Ascending aorta (tissue), 2 donors: Measurements from ENCODE around the gene RUVBL1. TPM values are rescaled to one million over a fixed set of nuclear protein-coding genes. Genes with fewer than 3 reads are reported as not detected.
A peak's percentile ranks its signal among the peaks of the same experiment; 100 is the strongest.

Source experiments
- DNase-seq, 2 donors: peaks; one replicate each; pipeline ENCODE4 v3.0.0-alpha.2; 2019; ENCODE audit warnings: low spot score in 2 of 2
- H3K27ac ChIP-seq, 2 donors: fragments of 200-600 bp; sonication (generic); one replicate each; pipeline ENCODE4 v1.5.1; 2016 to 2017; ENCODE audit warnings: mild to moderate bottlenecking in 1 of 2
- H3K27me3 ChIP-seq: fragments of 200-600 bp; sonication (generic); one replicate; pipeline ENCODE4 v1.5.1; 2017
- H3K36me3 ChIP-seq, 2 donors: fragments of 200-600 bp; sonication (generic); one replicate each; pipeline ENCODE4 v1.5.1; 2016
- H3K4me1 ChIP-seq, 2 donors: fragments of 200-600 bp; sonication (generic); one replicate each; pipeline ENCODE4 v1.5.1; 2016 to 2017; ENCODE audit warnings: mild to moderate bottlenecking in 1 of 2
- H3K4me3 ChIP-seq, 2 donors: fragments of 200-600 bp; sonication (generic); one replicate each; pipeline ENCODE4 v1.5.1; 2016 to 2017; ENCODE audit warnings: mild to moderate bottlenecking in 1 of 2
- H3K9me3 ChIP-seq, 2 donors: fragments of 200-600 bp; sonication (generic); one replicate each; pipeline ENCODE4 v1.5.1; 2016
- CTCF ChIP-seq, 3 experiments: fragments of 200-600 bp in 2 of 3; fragments of 450-650 bp in 1 of 3; sonication (generic) in 2 of 3; IDR thresholded peaks; one replicate each; pipeline ENCODE4 v1.5.1; 2016 to 2019; ENCODE audit warnings: antibody characterized with exemption in 3 of 3, mild to moderate bottlenecking in 1 of 3, moderate library complexity in 1 of 3
- intact Hi-C: fragments of 100-400 bp; cut with DNase I; formaldehyde crosslinking; loops from one replicate; pipeline ENCODE4 v1.15.1; 2023
- total RNA-seq: library from RNA; depleted of rRNA; stranded (reverse); fragments of >200 nt; gene quantifications from one replicate; pipeline ENCODE4 v1.1.0, GENCODE V29; 2016

RUVBL1 gene
- total RNA-seq, 1 donor from 2014 or later = 10.3 TPM

DNA sequence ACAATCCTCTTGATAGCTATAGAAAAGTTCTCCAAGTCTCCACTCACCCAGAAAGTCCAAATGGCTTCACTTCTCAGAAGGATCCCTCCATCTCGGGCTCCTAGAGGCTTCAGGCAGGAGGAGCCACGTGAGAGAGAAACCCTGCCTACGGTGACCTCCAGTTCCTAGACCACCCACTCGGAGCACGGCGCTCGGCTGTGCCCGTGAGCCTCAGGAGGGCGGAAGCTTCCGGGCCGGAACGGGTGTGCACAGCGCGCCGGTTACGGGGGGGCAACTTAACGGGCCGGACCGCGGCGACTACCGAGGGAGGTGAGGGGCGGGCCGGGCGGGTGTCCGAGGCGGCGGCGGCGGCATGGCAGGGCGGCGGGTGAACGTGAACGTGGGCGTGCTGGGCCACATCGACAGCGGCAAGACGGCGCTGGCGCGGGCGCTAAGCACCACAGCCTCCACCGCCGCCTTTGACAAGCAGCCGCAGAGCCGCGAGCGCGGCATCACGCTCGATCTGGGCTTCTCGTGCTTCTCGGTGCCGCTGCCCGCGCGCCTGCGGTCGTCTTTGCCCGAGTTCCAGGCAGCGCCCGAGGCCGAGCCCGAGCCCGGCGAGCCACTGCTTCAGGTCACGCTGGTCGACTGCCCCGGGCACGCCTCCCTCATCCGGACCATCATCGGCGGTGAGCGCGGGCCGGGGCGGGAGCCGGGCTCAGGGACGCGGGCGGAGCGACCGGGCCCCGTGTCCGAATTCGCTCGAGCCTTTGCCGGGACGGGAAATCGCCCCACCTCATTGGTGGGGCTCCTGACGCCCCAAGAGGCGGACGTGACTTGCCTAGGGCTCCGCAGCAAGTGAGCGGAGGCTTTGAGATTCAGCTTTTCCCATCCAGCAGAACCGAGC, 29.8 kb upstream of the RUVBL1 start, which contains the start of gene EEFSEC:
Gene EEFSEC, plus strand, starts transcription at position 326 of the 886 bp plus-strand sequence. Its CDS starts 27 bp downstream, at position 353.
- peak; percentile 27 to 90 for DNase-seq

GRCh38 chr3:128152419-128153155, 29.0 kb upstream of the RUVBL1 start:
- Histone ChIP-seq H3K4me1 (peaks cover 6 to 10% of the 10 kb centered on the region in 2 donors), H3K36me3 (peaks cover 6 to 8% of the 10 kb centered on the region in 2 donors), H3K27ac (peak overlapping the region; percentile 82 to 85), H3K4me3 (peak overlapping the region; percentile 81 to 84), H3K9me3 (no peaks in the 10 kb centered on the region), H3K27me3 (no peaks in the 10 kb centered on the region)
- intact Hi-C loops = loop anchor here (1.0 to 5.0 kb wide), 4 partner anchors 29 to 574 kb away; partner anchors contain the start of genes RAB7A and RUVBL1
- TF ChIP-seq CTCF (IDR thresholded peaks at IDR 0.05) = no peak
- no peak for DNase-seq

More for the DNA sequence above, 29.8 kb upstream of the RUVBL1 start, which contains the start of gene EEFSEC:
- no peaks in the 10 kb centered on the region for H3K27me3 ChIP-seq
- H3K36me3 ChIP-seq = peaks cover 6 to 16% of the 10 kb centered on the region in 2 donors
- no peak for TF ChIP-seq CTCF (IDR thresholded peaks at IDR 0.05)
- peaks cover 6 to 10% of the 10 kb centered on the region in 2 donors for H3K4me1 ChIP-seq
- peak within 1 kb of the TSS; percentile 82 to 85 for H3K27ac ChIP-seq
- peak within 1 kb of the TSS; percentile 81 to 84 for H3K4me3 ChIP-seq
- intact Hi-C loops = loop anchor here (1.0 to 5.0 kb wide), 4 partner anchors 30 to 573 kb away; partner anchors contain the start of genes RAB7A and RUVBL1
- H3K9me3 ChIP-seq = no peaks in the 10 kb centered on the region

GRCh38 chr3:128151758-128152274, 28.2 kb upstream of the RUVBL1 start:
- H3K9me3 ChIP-seq = no peaks in the 10 kb centered on the region
- no peaks in the 10 kb centered on the region for H3K27me3 ChIP-seq
- intact Hi-C loops = loop anchor here (2.0 to 5.0 kb wide), 3 partner anchors 77 to 575 kb away; partner anchors contain the start of gene RAB7A
- no peak overlapping the region for H3K27ac ChIP-seq
- DNase-seq = no peak
- H3K36me3 ChIP-seq = peaks cover 0 to under 1% of the 10 kb centered on the region in 2 donors
- peaks cover 6 to 10% of the 10 kb centered on the region in 2 donors for H3K4me1 ChIP-seq
- TF ChIP-seq CTCF (IDR thresholded peaks at IDR 0.05) = no peak
- no peak overlapping the region for H3K4me3 ChIP-seq

GRCh38 chr3:128149650-128150049, 26.0 kb upstream of the RUVBL1 start:
- Histone ChIP-seq H3K36me3 (no peaks in the 10 kb centered on the region), H3K27ac (no peak overlapping the region), H3K9me3 (no peaks in the 10 kb centered on the region), H3K4me3 (no peak overlapping the region), H3K4me1 (peaks cover 5 to 6% of the 10 kb centered on the region in 2 donors), H3K27me3 (no peaks in the 10 kb centered on the region)
- DNase-seq = no peak
- intact Hi-C loops = loop anchor here (5.0 kb wide), 1 partner anchor 233 kb away; no protein-coding TSS in a partner anchor
- TF ChIP-seq CTCF (IDR thresholded peaks at IDR 0.05) = no peak

DNA sequence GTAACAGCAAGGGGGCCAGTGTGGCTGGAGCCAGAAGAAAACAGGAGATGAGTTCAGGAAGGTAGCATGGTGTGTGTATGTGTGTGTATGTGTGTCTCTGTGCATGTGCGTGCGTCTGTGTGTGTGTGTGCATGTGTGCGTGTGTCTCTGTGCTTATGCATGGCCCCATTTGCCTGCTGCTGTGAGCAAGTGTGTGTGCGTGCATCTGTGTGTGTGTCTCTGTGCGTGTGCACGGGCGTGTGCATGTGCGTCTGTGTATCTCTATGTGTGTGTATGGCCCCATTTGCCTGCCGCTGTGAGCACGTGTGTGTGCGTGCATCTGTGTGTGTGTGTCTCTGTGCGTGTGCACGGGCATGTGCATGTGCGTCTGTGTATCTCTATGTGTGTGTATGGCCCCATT, 22.6 kb upstream of the RUVBL1 start:
- Histone ChIP-seq H3K9me3 (no peaks in the 10 kb centered on the region), H3K36me3 (no peaks in the 10 kb centered on the region), H3K4me1 (no peaks in the 10 kb centered on the region), H3K27me3 (no peaks in the 10 kb centered on the region), H3K27ac (no peak overlapping the region), H3K4me3 (no peak overlapping the region)
- no peak for DNase-seq
- intact Hi-C loops = no loop called here
- TF ChIP-seq CTCF (IDR thresholded peaks at IDR 0.05) = no peak
